ENCODE data around the gene CSTPP1.

The CSTPP1 gene

GRCh38 chr11:47021527-47021818, 84.9 kb downstream of the CSTPP1 start:
- no peak for DNase-seq (ENCODE audit: low read depth, low spot score)
- Histone ChIP-seq H3K4me1 (ENCODE audit: insufficient read depth, insufficient read length) (no peaks in the 10 kb centered on the region), H3K27me3 (ENCODE audit: insufficient read depth, insufficient read length) (no peaks in the 10 kb centered on the region), H3K4me3 (ENCODE audit: insufficient read length, low read depth) (no peak overlapping the region), H3K9ac (ENCODE audit: insufficient read length, low read depth) (no peak overlapping the region), H3K36me3 (ENCODE audit: insufficient read depth, insufficient read length, low read length) (no peaks in the 10 kb centered on the region), H3K9me3 (ENCODE audit: insufficient read depth, low read length) (no peaks in the 10 kb centered on the region; the same call in 1 of the 2 replicates)
- TF ChIP-seq SUZ12 (IDR thresholded peaks at IDR 0.05; ENCODE audit: extremely low read depth, insufficient read depth, insufficient read length) = no peak
- TF ChIP-seq YY1 (IDR thresholded peaks at IDR 0.05; ENCODE audit: insufficient read depth, insufficient read length) = no peak
- TF ChIP-seq ZNF274 (IDR thresholded peaks at IDR 0.05; ENCODE audit: low read depth, low read length) = no peak

- H3K4me1 ChIP-seq (ENCODE audit: insufficient read depth, insufficient read length) = no peaks in the 10 kb centered on the region
- DNase-seq (ENCODE audit: low read depth, low spot score) = no peak
These were observed 85.4 kb downstream of the CSTPP1 start for GRCh38 chr11:47021965-47022364.

GRCh38 chr11:47028195-47029093, 91.9 kb downstream of the CSTPP1 start:
- H3K27me3 ChIP-seq (ENCODE audit: insufficient read depth, insufficient read length) = no peaks in the 10 kb centered on the region
- TF ChIP-seq YY1 (IDR thresholded peaks at IDR 0.05; ENCODE audit: insufficient read depth, insufficient read length) = no peak
- no peak for TF ChIP-seq ZNF274 (IDR thresholded peaks at IDR 0.05; ENCODE audit: low read depth, low read length)
- no peak for TF ChIP-seq SUZ12 (IDR thresholded peaks at IDR 0.05; ENCODE audit: extremely low read depth, insufficient read depth, insufficient read length)
- no peak for DNase-seq (ENCODE audit: low read depth, low spot score)
- no peak overlapping the region for H3K9ac ChIP-seq (ENCODE audit: insufficient read length, low read depth)
- H3K36me3 ChIP-seq (ENCODE audit: insufficient read depth, insufficient read length, low read length) = no peaks in the 10 kb centered on the region
- H3K9me3 ChIP-seq (ENCODE audit: insufficient read depth, low read length) = no peaks in the 10 kb centered on the region
- no peaks in the 10 kb centered on the region for H3K4me1 ChIP-seq (ENCODE audit: insufficient read depth, insufficient read length)
- H3K4me3 ChIP-seq (ENCODE audit: insufficient read length, low read depth) = no peak overlapping the region

More at GRCh38 chr11:47021965-47022364, 85.4 kb downstream of the CSTPP1 start:
- TF ChIP-seq YY1 (IDR thresholded peaks at IDR 0.05; ENCODE audit: insufficient read depth, insufficient read length) = no peak
- no peak for TF ChIP-seq SUZ12 (IDR thresholded peaks at IDR 0.05; ENCODE audit: extremely low read depth, insufficient read depth, insufficient read length)
- TF ChIP-seq ZNF274 (IDR thresholded peaks at IDR 0.05; ENCODE audit: low read depth, low read length) = no peak
- Histone ChIP-seq H3K36me3 (ENCODE audit: insufficient read depth, insufficient read length, low read length) (no peaks in the 10 kb centered on the region), H3K27me3 (ENCODE audit: insufficient read depth, insufficient read length) (no peaks in the 10 kb centered on the region), H3K9me3 (ENCODE audit: insufficient read depth, low read length) (no peaks in the 10 kb centered on the region; the same call in 1 of the 2 replicates), H3K4me3 (ENCODE audit: insufficient read length, low read depth) (no peak overlapping the region), H3K9ac (ENCODE audit: insufficient read length, low read depth) (no peak overlapping the region)

- TF ChIP-seq YY1 (IDR thresholded peaks at IDR 0.05; ENCODE audit: insufficient read depth, insufficient read length) = no peak
- no peak for TF ChIP-seq SUZ12 (IDR thresholded peaks at IDR 0.05; ENCODE audit: extremely low read depth, insufficient read depth, insufficient read length)
- no peak for TF ChIP-seq ZNF274 (IDR thresholded peaks at IDR 0.05; ENCODE audit: low read depth, low read length)
- H3K4me1 ChIP-seq (ENCODE audit: insufficient read depth, insufficient read length) = no peaks in the 10 kb centered on the region
- H3K36me3 ChIP-seq (ENCODE audit: insufficient read depth, insufficient read length, low read length) = no peaks in the 10 kb centered on the region
- H3K9ac ChIP-seq (ENCODE audit: insufficient read length, low read depth) = no peak overlapping the region
- no peak overlapping the region for H3K4me3 ChIP-seq (ENCODE audit: insufficient read length, low read depth)
- DNase-seq (ENCODE audit: low read depth, low spot score) = no peak
- H3K27me3 ChIP-seq (ENCODE audit: insufficient read depth, insufficient read length) = no peaks in the 10 kb centered on the region
- no peaks in the 10 kb centered on the region for H3K9me3 ChIP-seq (ENCODE audit: insufficient read depth, low read length)
These were observed 96.9 kb downstream of the CSTPP1 start for GRCh38 chr11:47033439-47033838.

GRCh38 chr11:47034091-47034490, 97.5 kb downstream of the CSTPP1 start:
- H3K36me3 ChIP-seq (ENCODE audit: insufficient read depth, insufficient read length, low read length) = no peaks in the 10 kb centered on the region
- TF ChIP-seq ZNF274 (IDR thresholded peaks at IDR 0.05; ENCODE audit: low read depth, low read length) (no peak), YY1 (IDR thresholded peaks at IDR 0.05; ENCODE audit: insufficient read depth, insufficient read length) (no peak), SUZ12 (IDR thresholded peaks at IDR 0.05; ENCODE audit: extremely low read depth, insufficient read depth, insufficient read length) (no peak)
- H3K27me3 ChIP-seq (ENCODE audit: insufficient read depth, insufficient read length) = no peaks in the 10 kb centered on the region
- H3K9ac ChIP-seq (ENCODE audit: insufficient read length, low read depth) = no peak overlapping the region
- no peaks in the 10 kb centered on the region for H3K4me1 ChIP-seq (ENCODE audit: insufficient read depth, insufficient read length)
- no peak for DNase-seq (ENCODE audit: low read depth, low spot score)
- no peaks in the 10 kb centered on the region for H3K9me3 ChIP-seq (ENCODE audit: insufficient read depth, low read length)
- H3K4me3 ChIP-seq (ENCODE audit: insufficient read length, low read depth) = no peak overlapping the region

GRCh38 chr11:47035108-47035507, 98.5 kb downstream of the CSTPP1 start:
- H3K4me3 ChIP-seq (ENCODE audit: insufficient read length, low read depth) = no peak overlapping the region
- no peaks in the 10 kb centered on the region for H3K36me3 ChIP-seq (ENCODE audit: insufficient read depth, insufficient read length, low read length)
- no peak for DNase-seq (ENCODE audit: low read depth, low spot score)
- H3K4me1 ChIP-seq (ENCODE audit: insufficient read depth, insufficient read length) = no peaks in the 10 kb centered on the region
- TF ChIP-seq SUZ12 (IDR thresholded peaks at IDR 0.05; ENCODE audit: extremely low read depth, insufficient read depth, insufficient read length) = no peak
- no peak for TF ChIP-seq YY1 (IDR thresholded peaks at IDR 0.05; ENCODE audit: insufficient read depth, insufficient read length)
- no peaks in the 10 kb centered on the region for H3K9me3 ChIP-seq (ENCODE audit: insufficient read depth, low read length)
- H3K9ac ChIP-seq (ENCODE audit: insufficient read length, low read depth) = no peak overlapping the region
- H3K27me3 ChIP-seq (ENCODE audit: insufficient read depth, insufficient read length) = no peaks in the 10 kb centered on the region

- H3K9ac ChIP-seq (ENCODE audit: insufficient read length, low read depth) = no peak overlapping the region
- no peaks in the 10 kb centered on the region for H3K36me3 ChIP-seq (ENCODE audit: insufficient read depth, insufficient read length, low read length)
- no peak for DNase-seq (ENCODE audit: low read depth, low spot score)
- no peaks in the 10 kb centered on the region for H3K9me3 ChIP-seq (ENCODE audit: insufficient read depth, low read length)
- no peaks in the 10 kb centered on the region for H3K4me1 ChIP-seq (ENCODE audit: insufficient read depth, insufficient read length)
- no peaks in the 10 kb centered on the region for H3K27me3 ChIP-seq (ENCODE audit: insufficient read depth, insufficient read length)
- no peak for TF ChIP-seq ZNF274 (IDR thresholded peaks at IDR 0.05; ENCODE audit: low read depth, low read length)
- TF ChIP-seq SUZ12 (IDR thresholded peaks at IDR 0.05; ENCODE audit: extremely low read depth, insufficient read depth, insufficient read length) = no peak
- TF ChIP-seq YY1 (IDR thresholded peaks at IDR 0.05; ENCODE audit: insufficient read depth, insufficient read length) = no peak
- no peak overlapping the region for H3K4me3 ChIP-seq (ENCODE audit: insufficient read length, low read depth)
These were observed 107.6 kb downstream of the CSTPP1 start for GRCh38 chr11:47044119-47044518.
